GM12873 (cell line): ENCODE measurements around the gene NFIC.

Experiments
- CTCF ChIP-seq: IDR thresholded peaks from 2 replicates; pipeline ENCODE4 v1.5.1; 2012; ENCODE audit warnings: low read depth, mild to moderate bottlenecking, moderate library complexity, low read length, control low read depth; ENCODE audit not compliant: insufficient read depth; ENCODE audit errors: missing control alignments

The NFIC gene

GRCh38 chr19:3333662-3334061 is 32.7 kb upstream of the NFIC start:
- no peak for TF ChIP-seq CTCF

GRCh38 chr19:3335431-3336350 is 30.7 kb upstream of the NFIC start:
- TF ChIP-seq CTCF, result no peak

- TF ChIP-seq CTCF, result no peak
These were observed 30.1 kb upstream of the NFIC start for GRCh38 chr19:3336351-3336679.

- TF ChIP-seq CTCF, result no peak
These were observed 29.5 kb upstream of the NFIC start for GRCh38 chr19:3336680-3337523.

- no peak for TF ChIP-seq CTCF
These were observed 27.7 kb upstream of the NFIC start for GRCh38 chr19:3338541-3339181.

- no peak for TF ChIP-seq CTCF
These were observed 26.0 kb upstream of the NFIC start for GRCh38 chr19:3340340-3340739.

GRCh38 chr19:3342246-3342645 is 24.1 kb upstream of the NFIC start:
- no peak for TF ChIP-seq CTCF
